Hepatocyte (in vitro differentiated cells): ENCODE measurements around the gene LRIG3. TPM values are rescaled to one million over a fixed set of nuclear protein-coding genes. Genes with fewer than 3 reads are reported as not detected.

Experiments
- DNase-seq: peaks from one replicate; pipeline ENCODE4 v3.0.0-alpha.2; 2016; ENCODE audit warnings: low spot score
- H2AFZ ChIP-seq: fragments of 200-600 bp; sonication (generic); 2 replicates; pipeline ENCODE4 v1.6.0; 2016; ENCODE audit warnings: antibody characterized with exemption, mild to moderate bottlenecking
- H3K27ac ChIP-seq: fragments of 200-600 bp; sonication (generic); 2 replicates; pipeline ENCODE4 v1.5.1; 2016; ENCODE audit warnings: mild to moderate bottlenecking
- H3K27me3 ChIP-seq: fragments of 200-600 bp; sonication (generic); 2 replicates; pipeline ENCODE4 v1.6.1; 2016
- H3K36me3 ChIP-seq: fragments of 200-600 bp; sonication (generic); replicated peaks from 2 replicates; pipeline ENCODE4 v1.5.1; 2016; ENCODE audit warnings: low read depth; ENCODE audit not compliant: insufficient read depth
- H3K4me1 ChIP-seq: fragments of 200-600 bp; sonication (generic); 2 replicates; pipeline ENCODE4 v1.5.1; 2016; ENCODE audit warnings: mild to moderate bottlenecking, moderate library complexity; ENCODE audit not compliant: insufficient read depth
- H3K4me2 ChIP-seq: fragments of 200-600 bp; sonication (generic); 2 replicates; pipeline ENCODE4 v1.6.0; 2016
- H3K4me3 ChIP-seq: fragments of 200-600 bp; sonication (generic); 2 replicates; pipeline ENCODE4 v1.5.1; 2016; ENCODE audit warnings: mild to moderate bottlenecking
- H3K79me2 ChIP-seq: fragments of 200-600 bp; sonication (generic); 2 replicates; pipeline ENCODE4 v1.6.0; 2017; ENCODE audit warnings: mild to moderate bottlenecking
- H3K9me2 ChIP-seq: fragments of 200-600 bp; sonication (generic); replicated peaks from 2 replicates; pipeline ENCODE4 v1.6.0; 2017; ENCODE audit warnings: mild to moderate bottlenecking; ENCODE audit not compliant: insufficient read depth
- H3K9me3 ChIP-seq: fragments of 200-600 bp; sonication (generic); 2 replicates; pipeline ENCODE4 v1.5.1; 2016; ENCODE audit warnings: low read depth, mild to moderate bottlenecking
- H4K20me1 ChIP-seq: fragments of 200-600 bp; sonication (generic); 2 replicates; pipeline ENCODE4 v1.6.0; 2016; ENCODE audit warnings: mild to moderate bottlenecking; ENCODE audit not compliant: insufficient read depth, poor library complexity, severe bottlenecking
- EZH2 ChIP-seq: fragments of 200-600 bp; sonication (generic); IDR thresholded peaks from 2 replicates; pipeline ENCODE4 v1.6.1; 2016; ENCODE audit warnings: antibody characterized with exemption, mild to moderate bottlenecking, borderline replicate concordance
- EZH2phosphoT487 ChIP-seq: fragments of 200-600 bp; sonication (generic); IDR thresholded peaks from one replicate; pipeline ENCODE4 v1.6.1; 2018; ENCODE audit warnings: antibody characterized with exemption, mild to moderate bottlenecking, low read depth, moderate library complexity; ENCODE audit not compliant: unreplicated experiment, severe bottlenecking
- WGBS: methylation state at CpG from one replicate; pipeline ENCODE4 v1.1.6; 2016; ENCODE audit warnings: low lambda C conversion rate; ENCODE audit errors: missing lambda C conversion rate; 5-methylcytosine and 5-hydroxymethylcytosine counted together
- polyA plus RNA-seq: library from polyadenylated mRNA; unstranded; fragments of >200 nt; fragmentation: Nextera tagmentation; extraction: Ambion mirVana; gene quantifications from 2 replicates; pipeline ENCODE4 v1.2.1, GENCODE V29; 2016
- total RNA-seq: library from RNA; depleted of rRNA; stranded (reverse); fragments of >200 nt; gene quantifications from 2 replicates; pipeline ENCODE4 v1.2.3, GENCODE V29; 2014
- TF ChIP-seq, protein P1 (sequence below): fragments of 200-600 bp; sonication (generic); IDR thresholded peaks from 2 replicates; pipeline ENCODE4 v1.5.1; 2016; ENCODE audit warnings: antibody characterized with exemption, mild to moderate bottlenecking; ENCODE audit not compliant: poor library complexity

LRIG3 gene
- 63.9 and 71.5 TPM in 2 replicates for total RNA-seq
- polyA plus RNA-seq: 21.7 and 23.7 TPM in 2 replicates

DNA sequence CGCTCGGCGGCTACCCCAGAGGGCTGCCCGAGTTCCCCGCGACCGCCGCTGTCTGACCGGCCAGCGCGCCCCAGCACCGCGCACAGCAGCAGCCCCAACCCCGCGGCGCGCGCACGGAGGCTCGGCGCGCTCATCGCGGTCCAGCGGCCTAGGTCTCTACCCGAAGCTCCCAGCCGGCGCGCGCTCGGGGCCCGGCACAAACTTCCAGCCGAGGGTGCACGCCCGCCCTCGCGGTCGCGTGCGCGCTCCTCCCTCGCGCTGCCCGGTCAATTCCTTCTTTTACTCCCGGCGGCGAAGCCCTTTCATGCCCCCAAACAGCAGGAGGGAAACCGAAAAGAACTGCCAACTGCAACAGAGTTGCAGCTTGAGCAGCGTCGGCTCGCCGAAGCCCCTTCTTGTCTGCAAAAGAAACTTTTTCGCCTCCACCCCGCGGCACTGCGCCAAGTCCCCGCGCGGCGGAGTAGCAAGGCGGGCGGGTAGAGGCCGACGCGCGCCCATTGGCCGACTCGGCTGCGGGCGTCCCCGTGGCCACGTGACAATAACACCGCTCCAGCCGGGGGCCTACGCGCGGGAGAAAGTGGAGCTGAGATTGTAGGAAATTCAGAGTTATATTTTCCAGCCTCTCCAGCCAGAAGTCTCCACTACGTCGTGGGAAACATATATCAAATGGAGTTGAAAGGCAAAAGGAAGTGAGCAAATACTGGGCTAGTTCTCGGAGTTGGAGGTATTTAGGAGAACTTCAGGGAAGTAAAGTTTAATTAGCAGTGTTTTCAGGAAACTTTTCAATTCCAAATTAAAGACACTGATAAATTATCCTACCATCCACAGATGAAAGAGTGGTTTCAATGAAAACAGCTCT is at the start of gene LRIG3:
TSS of gene LRIG3 (minus strand) at position 403 of the 859 bp plus-strand sequence. CDS start at position 134, 269 bp downstream.
- H3K9me3 ChIP-seq: no peaks in the 10 kb centered on the region
- peaks cover 41% of the 10 kb centered on the region for H3K79me2 ChIP-seq
- peak within 1 kb of the TSS; percentile 79 for H3K4me2 ChIP-seq
- WGBS: 1% methylated on average over 64 of the region's 80 CpGs
- no peaks in the 10 kb centered on the region for H3K36me3 ChIP-seq
- no peaks in the 10 kb centered on the region for H4K20me1 ChIP-seq
- H3K4me1 ChIP-seq: peaks cover 24% of the 10 kb centered on the region
- H3K27ac ChIP-seq: peak within 1 kb of the TSS; percentile 94
- H2AFZ ChIP-seq: peak within 1 kb of the TSS; percentile 82
- no peak for TF ChIP-seq EZH2phosphoT487
- TF ChIP-seq, protein P1, sequence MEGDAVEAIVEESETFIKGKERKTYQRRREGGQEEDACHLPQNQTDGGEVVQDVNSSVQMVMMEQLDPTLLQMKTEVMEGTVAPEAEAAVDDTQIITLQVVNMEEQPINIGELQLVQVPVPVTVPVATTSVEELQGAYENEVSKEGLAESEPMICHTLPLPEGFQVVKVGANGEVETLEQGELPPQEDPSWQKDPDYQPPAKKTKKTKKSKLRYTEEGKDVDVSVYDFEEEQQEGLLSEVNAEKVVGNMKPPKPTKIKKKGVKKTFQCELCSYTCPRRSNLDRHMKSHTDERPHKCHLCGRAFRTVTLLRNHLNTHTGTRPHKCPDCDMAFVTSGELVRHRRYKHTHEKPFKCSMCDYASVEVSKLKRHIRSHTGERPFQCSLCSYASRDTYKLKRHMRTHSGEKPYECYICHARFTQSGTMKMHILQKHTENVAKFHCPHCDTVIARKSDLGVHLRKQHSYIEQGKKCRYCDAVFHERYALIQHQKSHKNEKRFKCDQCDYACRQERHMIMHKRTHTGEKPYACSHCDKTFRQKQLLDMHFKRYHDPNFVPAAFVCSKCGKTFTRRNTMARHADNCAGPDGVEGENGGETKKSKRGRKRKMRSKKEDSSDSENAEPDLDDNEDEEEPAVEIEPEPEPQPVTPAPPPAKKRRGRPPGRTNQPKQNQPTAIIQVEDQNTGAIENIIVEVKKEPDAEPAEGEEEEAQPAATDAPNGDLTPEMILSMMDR: peak; percentile 26
- no peaks in the 10 kb centered on the region for H3K27me3 ChIP-seq
- H3K9me2 ChIP-seq: no peaks in the 10 kb centered on the region
- H3K4me3 ChIP-seq: peak within 1 kb of the TSS; percentile 72
- DNase-seq: peak; percentile 96

DNA sequence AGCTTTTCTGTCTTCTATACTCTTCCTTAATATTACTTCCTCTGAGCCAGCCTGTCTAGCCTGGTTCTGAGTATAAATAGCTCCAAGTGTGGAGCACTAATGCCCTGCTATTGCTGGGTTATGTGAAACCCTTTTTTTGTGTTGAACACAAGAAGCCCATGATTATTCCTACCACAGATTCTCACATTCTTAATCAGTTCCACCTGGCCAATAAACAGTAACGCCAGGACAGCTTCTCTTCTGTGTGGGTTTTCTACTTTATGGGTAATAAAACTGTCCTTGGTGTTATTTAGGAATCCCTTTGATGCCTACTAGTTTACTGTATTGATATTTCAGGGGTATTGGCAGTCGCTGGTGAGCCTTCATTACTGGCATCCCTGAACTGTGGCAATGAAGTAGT is 48.9 kb upstream of the LRIG3 start:
- no peaks in the 10 kb centered on the region for H4K20me1 ChIP-seq
- no peak overlapping the region for H3K4me2 ChIP-seq
- H3K4me1 ChIP-seq: no peaks in the 10 kb centered on the region
- H3K36me3 ChIP-seq: no peaks in the 10 kb centered on the region
- no peaks in the 10 kb centered on the region for H3K9me2 ChIP-seq
- no peaks in the 10 kb centered on the region for H3K79me2 ChIP-seq
- H3K27ac ChIP-seq: no peak overlapping the region
- no peaks in the 10 kb centered on the region for H3K9me3 ChIP-seq
- no peak overlapping the region for H3K4me3 ChIP-seq
- TF ChIP-seq, protein P1: no peak
- DNase-seq: no peak
- no peaks in the 10 kb centered on the region for H3K27me3 ChIP-seq
- H2AFZ ChIP-seq: no peak overlapping the region
- WGBS: 42% methylated on average over 2 of the region's 2 CpGs

GRCh38 chr12:58967561-58967960 is 47.3 kb upstream of the LRIG3 start:
- Histone ChIP-seq H3K27me3 (no peaks in the 10 kb centered on the region), H3K27ac (no peak overlapping the region), H3K4me3 (no peak overlapping the region), H3K4me2 (no peak overlapping the region), H3K9me3 (no peaks in the 10 kb centered on the region), H3K79me2 (no peaks in the 10 kb centered on the region), H4K20me1 (no peaks in the 10 kb centered on the region), H3K4me1 (no peaks in the 10 kb centered on the region), H2AFZ (no peak overlapping the region), H3K9me2 (no peaks in the 10 kb centered on the region), H3K36me3 (no peaks in the 10 kb centered on the region)
- 94% methylated on average over 4 of the region's 4 CpGs for WGBS
- no peak for TF ChIP-seq EZH2phosphoT487
- TF ChIP-seq EZH2: no peak
- TF ChIP-seq, protein P1: no peak
- DNase-seq: no peak
